IPS-NIHi7 (cell line): ENCODE results near the gene LSS.

Source experiments
- DNase-seq: peaks from one replicate; pipeline ENCODE4 v3.0.0; 2012; ENCODE audit warnings: mixed read lengths; ENCODE audit errors: extremely low spot score

Gene LSS

DNA sequence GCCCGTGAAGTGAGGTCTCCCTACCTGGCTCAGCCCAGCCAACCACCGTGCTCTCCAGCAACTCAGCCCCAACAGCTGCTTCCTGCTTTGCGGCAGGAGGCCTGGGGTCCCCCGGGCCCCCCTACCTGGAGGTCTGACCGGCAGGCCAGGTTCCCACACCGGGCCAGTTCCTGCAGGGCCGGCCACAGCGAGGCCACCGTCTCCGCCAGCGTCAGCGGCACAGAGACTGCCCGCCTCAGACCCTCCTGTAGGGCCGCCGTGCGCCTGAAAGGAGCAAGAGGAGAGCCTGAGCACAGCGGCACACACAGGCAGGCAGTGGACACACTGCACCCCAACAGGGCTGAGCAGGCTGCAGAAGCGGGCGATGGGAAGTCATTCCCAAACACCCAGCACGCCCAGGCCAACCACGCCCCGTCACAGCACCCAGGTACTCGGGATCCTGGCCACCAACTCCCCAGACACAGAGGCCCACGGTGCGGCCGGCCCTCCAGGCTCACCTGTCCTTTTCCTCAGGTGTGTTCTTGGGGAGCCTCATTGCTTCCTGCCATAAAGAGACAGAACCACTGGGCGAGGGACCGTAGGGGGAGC, 90.1 kb downstream of the LSS start:
- DNase-seq = no peak
